Peyer's patch (tissue), 4 donors: Measurements from ENCODE around the gene AGAP3. TPM values are rescaled to one million over a fixed set of nuclear protein-coding genes. Genes with fewer than 3 reads are reported as not detected.
A peak's percentile ranks its signal among the peaks of the same experiment; 100 is the strongest.

Experiments
- DNase-seq, 3 donors: peaks; one replicate each; pipeline ENCODE4 v3.0.0-alpha.2; 2017 to 2019
- H3K27ac ChIP-seq, 4 donors: fragments of 200-600 bp; sonication (generic); one replicate each; pipeline ENCODE4 v1.5.1; 2016 to 2019
- H3K27me3 ChIP-seq, 2 donors: fragments of 200-600 bp; sonication (generic); one replicate each; pipeline ENCODE4 v1.5.1; 2019
- H3K36me3 ChIP-seq, 3 donors: fragments of 200-600 bp; sonication (generic); one replicate each; pipeline ENCODE4 v1.5.1; 2016 to 2019
- H3K4me1 ChIP-seq, 4 donors: fragments of 200-600 bp; sonication (generic); one replicate each; pipeline ENCODE4 v1.5.1; 2016 to 2019
- H3K4me3 ChIP-seq, 4 donors: fragments of 200-600 bp; sonication (generic); 1 replicate in 3 of 4; 2 replicates in 1 of 4; pipeline ENCODE4 v1.5.1; 2016 to 2019; ENCODE audit warnings: mild to moderate bottlenecking in 1 of 4
- H3K9me3 ChIP-seq, 4 donors: fragments of 200-600 bp; sonication (generic); one replicate each; pipeline ENCODE4 v1.5.1; 2016 to 2019; ENCODE audit warnings: mild to moderate bottlenecking in 1 of 4
- CTCF ChIP-seq, 6 experiments: fragments of 450-650 bp in 4 of 6; fragments of 200-600 bp in 2 of 6; sonication (generic) in 1 of 6; IDR thresholded peaks; one replicate each; pipeline ENCODE4 v1.5.1; 2017 to 2019; ENCODE audit warnings: antibody characterized with exemption in 6 of 6, mild to moderate bottlenecking in 3 of 6, moderate library complexity in 1 of 6
- POLR2A ChIP-seq, 2 donors: fragments of 450-650 bp; IDR thresholded peaks; one replicate each; pipeline ENCODE4 v1.5.1; 2017; ENCODE audit warnings: antibody characterized with exemption in 2 of 2, mild to moderate bottlenecking in 2 of 2, moderate library complexity in 2 of 2
- total RNA-seq, 4 donors: library from RNA; depleted of rRNA; stranded (reverse); fragments of >200 nt; gene quantifications; one replicate each; pipeline ENCODE4 v1.1.0, GENCODE V29; 2016

AGAP3 gene
- total RNA-seq, 4 donors from 2014 or later = 91.6 to 123 (median 101) TPM

- DNase-seq = no peak
- Histone ChIP-seq H3K27ac (no peak overlapping the region), H3K4me3 (no peak overlapping the region), H3K4me1 (peaks cover 0 to 9% (median 2%) of the 10 kb centered on the region in 4 donors), H3K36me3 (peaks cover 0 to 77% (median 0%) of the 10 kb centered on the region in 3 donors), H3K27me3 (no peaks in the 10 kb centered on the region), H3K9me3 (no peaks in the 10 kb centered on the region)
- no peak for TF ChIP-seq POLR2A (IDR thresholded peaks at IDR 0.05)
- no peak for TF ChIP-seq CTCF (IDR thresholded peaks at IDR 0.05)
Observed at GRCh38 chr7:151073990-151074389, 12.3 kb upstream of the AGAP3 start.

- Histone ChIP-seq H3K4me3 (no peak overlapping the region), H3K36me3 (peaks cover 0 to 67% (median 0%) of the 10 kb centered on the region in 3 donors), H3K9me3 (no peaks in the 10 kb centered on the region), H3K4me1 (peaks cover 0 to 20% (median 9%) of the 10 kb centered on the region in 4 donors), H3K27ac (no peak overlapping the region), H3K27me3 (no peaks in the 10 kb centered on the region)
- no peak for TF ChIP-seq CTCF (IDR thresholded peaks at IDR 0.05)
- no peak for TF ChIP-seq POLR2A (IDR thresholded peaks at IDR 0.05)
- DNase-seq = no peak
Observed at GRCh38 chr7:151074817-151075661, 11.2 kb upstream of the AGAP3 start.

- Histone ChIP-seq H3K4me1 (peaks cover 0 to 20% (median 11%) of the 10 kb centered on the region in 4 donors), H3K27me3 (no peaks in the 10 kb centered on the region), H3K4me3 (no peak overlapping the region), H3K36me3 (peaks cover 0 to 62% (median 0%) of the 10 kb centered on the region in 3 donors), H3K27ac (no peak overlapping the region), H3K9me3 (no peaks in the 10 kb centered on the region)
- no peak for TF ChIP-seq CTCF (IDR thresholded peaks at IDR 0.05)
- no peak for TF ChIP-seq POLR2A (IDR thresholded peaks at IDR 0.05)
- no peak for DNase-seq
Observed at GRCh38 chr7:151075662-151075971, 10.7 kb upstream of the AGAP3 start.

GRCh38 chr7:151075978-151076426 is 10.3 kb upstream of the AGAP3 start:
- H3K27ac ChIP-seq = no peak overlapping the region
- H3K4me3 ChIP-seq = no peak overlapping the region
- peaks cover 0 to 58% (median 0%) of the 10 kb centered on the region in 3 donors for H3K36me3 ChIP-seq
- no peak for TF ChIP-seq POLR2A (IDR thresholded peaks at IDR 0.05)
- TF ChIP-seq CTCF (IDR thresholded peaks at IDR 0.05) = no peak
- no peaks in the 10 kb centered on the region for H3K27me3 ChIP-seq
- H3K4me1 ChIP-seq = peaks cover 0 to 22% (median 13%) of the 10 kb centered on the region in 4 donors
- DNase-seq = no peak
- no peaks in the 10 kb centered on the region for H3K9me3 ChIP-seq

GRCh38 chr7:151076863-151077704 is 9.2 kb upstream of the AGAP3 start:
- Histone ChIP-seq H3K4me1 (peaks cover 2 to 33% (median 24%) of the 10 kb centered on the region in 4 donors), H3K9me3 (no peaks in the 10 kb centered on the region), H3K4me3 (no peak overlapping the region), H3K36me3 (peaks cover 0 to 47% (median 0%) of the 10 kb centered on the region in 3 donors), H3K27ac (no peak overlapping the region), H3K27me3 (no peaks in the 10 kb centered on the region)
- DNase-seq = peak in 1 of 3 donors; percentile 51
- TF ChIP-seq POLR2A (IDR thresholded peaks at IDR 0.05) (no peak), CTCF (IDR thresholded peaks at IDR 0.05) (peak in 2 of 6 experiments; percentile 12 to 23)
